DOHH2 (cell line): ENCODE data around the gene RASGRP3.

Experiments used
- CTCF ChIP-seq: fragments of 200-600 bp; sonication (generic); IDR thresholded peaks from one replicate; pipeline ENCODE4 v1.5.1; 2014; ENCODE audit warnings: antibody characterized with exemption, mild to moderate bottlenecking, low read depth, low read length; ENCODE audit not compliant: poor library complexity, severe bottlenecking
- EZH2phosphoT487 ChIP-seq: fragments of 200-600 bp; sonication (generic); IDR thresholded peaks from 2 replicates; pipeline ENCODE4 v1.6.1; 2017; ENCODE audit warnings: borderline replicate concordance, mild to moderate bottlenecking, antibody characterized with exemption, low read length, moderate library complexity, mixed read lengths

DNA sequence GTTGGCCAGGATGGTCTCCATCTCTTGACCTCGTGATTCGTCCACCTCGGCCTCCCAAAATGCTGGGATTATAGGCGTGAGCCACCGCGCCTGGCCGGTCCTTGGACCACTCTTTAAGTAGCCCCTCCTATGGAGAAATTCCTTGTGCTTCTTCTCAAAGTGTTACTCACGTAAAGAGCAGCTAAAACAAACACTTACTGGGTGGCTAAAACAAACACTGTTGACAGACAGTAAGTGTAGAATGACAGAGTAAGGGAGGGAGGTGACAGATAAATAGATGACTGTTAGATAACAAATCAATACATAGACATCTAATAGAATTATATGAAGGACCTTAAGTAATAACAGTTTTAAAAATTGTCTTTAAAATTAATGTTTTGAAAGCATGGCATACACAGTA is 40.9 kb upstream of the RASGRP3 start:
- no peak for TF ChIP-seq CTCF
- TF ChIP-seq EZH2phosphoT487: no peak
